GM18907 (cell line): ENCODE data around the gene TET3.
A peak's percentile ranks its signal among the peaks of the same experiment; 100 is the strongest.
"Not testable (repeated sequence)": the region's sequence is repeated elsewhere in the genome, so short reads cannot be mapped to it uniquely, and the experiment has no call there.

Source experiments
- ATAC-seq: cut with Tn5 transposase; IDR thresholded peaks from one replicate; pipeline ENCODE4 v1.9.1; 2021; ENCODE audit warnings: mild to moderate bottlenecking, moderate library complexity; ENCODE audit not compliant: unreplicated experiment

Gene TET3

DNA sequence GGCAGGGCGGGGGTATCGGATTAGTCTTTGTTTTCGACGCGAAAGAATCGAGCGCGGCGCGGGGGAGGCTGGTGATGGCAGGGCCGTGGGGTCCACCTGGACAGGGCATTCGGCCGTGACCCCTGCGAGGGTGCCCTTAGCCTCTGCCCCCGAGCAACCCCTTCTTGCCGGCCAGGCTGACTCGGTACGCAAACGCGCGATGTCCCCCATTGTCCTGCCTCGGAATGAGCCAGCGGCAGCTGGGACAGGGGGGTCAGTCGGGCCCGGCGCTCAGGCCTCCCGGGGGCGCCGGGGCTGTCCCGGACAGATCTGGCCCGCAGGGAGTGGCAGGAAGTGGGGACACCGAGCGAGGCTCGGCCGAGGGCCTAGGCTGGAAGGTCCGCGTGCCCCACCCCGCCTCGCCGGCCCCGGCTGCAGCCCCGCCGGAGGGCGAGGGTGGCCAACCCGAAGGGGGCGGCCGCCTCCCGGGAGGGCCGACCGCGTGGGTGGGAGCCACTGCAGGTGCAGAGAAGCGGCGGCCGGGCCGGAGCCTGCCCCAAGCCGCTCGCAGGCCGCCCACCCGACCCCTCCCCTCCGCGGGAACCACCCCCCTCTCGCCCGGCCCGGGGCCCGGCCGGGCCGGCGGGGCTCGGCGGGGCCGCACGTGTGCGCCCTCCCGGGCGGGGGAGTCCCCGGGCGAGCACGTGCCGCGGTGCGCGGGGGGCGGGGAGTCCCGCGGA, at the start of gene TET3:
TSS of gene TET3 (plus strand) at position 708 of the 719 bp plus-strand sequence. CDS start 1,494 bp downstream, outside the sequence.
- ATAC-seq: peak; percentile 43

- ATAC-seq: no peak
Measured at GRCh38 chr2:73935641-73936040, 49.1 kb upstream of the TET3 start.

DNA sequence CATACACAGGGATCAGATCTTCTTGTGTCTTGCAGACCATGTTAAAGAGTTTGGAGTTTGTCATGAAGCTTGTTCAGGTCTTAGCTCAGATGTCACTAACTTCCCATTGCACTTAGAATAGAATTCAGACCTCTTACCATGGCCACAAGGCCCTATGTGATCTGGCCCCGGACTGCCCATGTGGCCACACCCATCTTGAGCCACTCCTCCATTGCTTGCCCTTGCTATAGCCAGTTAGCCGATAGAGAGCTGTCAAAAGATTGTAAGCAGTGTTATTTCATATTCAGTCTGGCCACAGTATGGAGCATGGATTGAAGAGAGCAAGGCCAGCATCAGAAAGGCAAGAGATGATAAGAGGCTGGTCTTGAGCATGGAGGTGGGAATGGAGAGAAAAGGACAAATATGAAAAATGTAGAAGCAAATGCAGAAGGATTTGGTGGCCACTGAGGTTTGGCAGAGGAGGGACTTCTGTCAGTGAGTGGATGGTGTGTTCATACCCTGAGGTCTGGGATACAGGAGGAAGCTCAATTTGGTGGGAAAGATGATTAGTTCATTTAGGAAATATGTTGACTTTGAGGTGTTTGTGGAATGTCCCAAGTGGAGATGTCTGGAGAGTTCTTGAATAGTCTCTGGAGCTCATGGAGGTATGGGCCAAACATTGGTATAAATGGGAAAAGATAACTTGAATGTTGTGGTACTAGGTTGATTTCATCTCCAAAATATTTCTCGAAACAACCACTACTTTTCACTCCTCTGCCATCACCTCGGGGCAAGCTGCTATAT, 47.4 kb upstream of the TET3 start:
- no peak for ATAC-seq

DNA sequence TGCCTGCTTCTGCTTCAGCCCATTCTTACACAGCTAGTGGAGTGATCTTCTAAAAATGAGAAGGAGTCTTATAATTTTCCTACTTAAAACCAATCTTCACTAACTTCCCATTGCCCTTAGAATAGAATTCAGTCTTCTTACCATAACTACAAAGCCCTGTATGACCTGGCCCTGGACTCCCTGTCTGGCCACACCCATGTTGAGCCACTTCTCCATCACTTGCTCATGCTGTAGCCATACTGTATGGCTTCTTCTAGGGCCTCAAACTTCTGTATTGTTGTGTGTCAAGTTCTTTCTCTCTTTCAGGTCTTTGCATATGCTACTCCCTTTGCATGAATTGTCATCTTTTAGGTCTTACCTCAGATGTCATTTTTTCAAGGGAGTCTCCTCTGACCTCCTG, 46.8 kb upstream of the TET3 start:
- ATAC-seq: no peak

GRCh38 chr2:73938718-73939352, 45.9 kb upstream of the TET3 start:
- no peak for ATAC-seq

- ATAC-seq: no peak
Measured at GRCh38 chr2:73939419-73939818, 45.3 kb upstream of the TET3 start.

GRCh38 chr2:73940066-73940465, 44.6 kb upstream of the TET3 start:
- ATAC-seq: not testable (repeated sequence)

DNA sequence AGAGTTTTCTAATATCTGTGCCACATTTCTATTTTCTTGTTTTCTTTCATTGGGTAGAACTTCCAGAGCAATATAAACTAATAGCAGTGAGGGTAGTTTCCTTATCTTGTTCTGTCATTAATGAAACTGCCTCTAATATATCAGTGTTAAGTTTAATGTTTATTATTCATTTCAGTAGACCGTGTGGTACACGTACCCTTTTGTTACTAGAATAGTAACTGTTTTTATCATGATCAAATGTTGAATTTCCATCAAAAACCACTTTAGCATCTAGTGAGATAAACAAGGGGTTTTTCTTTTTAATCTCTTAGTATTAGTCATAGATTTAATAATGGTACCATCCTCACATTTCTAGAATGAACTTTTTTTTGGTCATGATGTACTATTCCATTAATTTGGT, 42.0 kb upstream of the TET3 start:
- ATAC-seq: no peak

DNA sequence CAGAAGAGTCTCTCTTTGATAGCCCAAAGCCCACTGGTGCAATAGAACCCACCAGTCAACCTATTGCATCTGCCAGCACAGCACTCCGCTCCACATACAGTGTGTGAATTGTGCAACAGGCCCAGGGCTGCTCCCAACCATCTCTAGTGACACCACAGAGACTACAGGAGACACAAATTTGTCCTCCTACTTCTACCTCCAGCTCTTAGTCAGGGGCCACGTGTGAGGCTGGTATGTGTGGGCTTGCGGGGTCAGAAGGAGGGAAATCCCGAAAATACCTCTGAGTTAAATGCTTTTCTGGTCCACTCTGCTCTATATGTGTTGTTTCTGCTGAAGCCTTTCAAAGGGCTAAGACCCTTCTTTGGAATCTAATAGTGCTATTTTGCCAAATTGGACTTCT, 40.0 kb upstream of the TET3 start:
- no peak for ATAC-seq

GRCh38 chr2:73946215-73946614, 38.5 kb upstream of the TET3 start:
- ATAC-seq: no peak

- ATAC-seq: no peak
Measured at GRCh38 chr2:73946666-73947065, 38.0 kb upstream of the TET3 start.

- ATAC-seq: no peak
Measured at GRCh38 chr2:73947412-73948018, 37.2 kb upstream of the TET3 start.

GRCh38 chr2:73949802-73950201, 34.9 kb upstream of the TET3 start:
- no peak for ATAC-seq

DNA sequence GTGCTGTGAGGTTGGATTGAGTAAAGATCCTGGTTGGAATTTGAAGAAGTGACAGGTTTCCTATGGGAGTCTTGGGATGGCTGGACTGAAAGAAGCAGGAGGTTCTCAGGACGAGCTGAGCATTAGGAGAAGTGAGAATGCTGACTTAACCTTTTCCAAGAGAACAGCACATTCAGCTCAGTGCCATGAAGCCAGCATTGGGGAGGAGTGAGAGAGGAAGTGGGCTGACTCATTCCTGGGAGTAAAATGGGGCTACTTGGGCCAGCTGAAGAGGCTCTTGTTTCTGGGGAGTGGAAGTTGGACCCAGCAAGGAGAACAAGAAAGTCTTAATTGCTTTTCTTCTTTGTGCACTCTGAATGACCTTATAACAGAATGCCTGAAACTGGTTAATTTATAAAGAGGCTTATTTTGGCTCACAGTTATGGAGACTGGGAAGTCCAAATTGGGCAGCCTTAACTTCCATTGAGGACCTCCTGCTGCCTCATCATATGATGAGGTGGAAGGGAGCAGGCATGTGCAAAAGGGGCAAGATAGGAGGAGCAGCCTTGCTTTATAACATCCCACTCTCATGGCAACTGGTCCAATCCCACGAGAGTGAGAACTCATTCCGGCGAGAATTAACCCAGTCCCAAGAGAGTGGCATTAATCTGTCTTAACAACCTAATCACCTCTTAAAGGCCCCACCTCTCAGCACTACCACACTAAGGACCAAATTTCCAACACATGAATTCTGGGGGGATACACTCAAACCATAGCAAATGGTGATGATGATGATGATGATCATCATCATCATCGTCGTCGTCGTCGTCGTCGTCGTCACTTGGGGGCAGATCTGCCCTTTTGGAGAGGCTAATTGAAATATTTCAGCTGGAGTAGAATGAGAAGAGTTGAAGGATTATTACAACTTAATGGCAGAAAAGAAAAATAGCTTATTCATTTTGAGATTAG, 31.9 kb upstream of the TET3 start:
- ATAC-seq: no peak

DNA sequence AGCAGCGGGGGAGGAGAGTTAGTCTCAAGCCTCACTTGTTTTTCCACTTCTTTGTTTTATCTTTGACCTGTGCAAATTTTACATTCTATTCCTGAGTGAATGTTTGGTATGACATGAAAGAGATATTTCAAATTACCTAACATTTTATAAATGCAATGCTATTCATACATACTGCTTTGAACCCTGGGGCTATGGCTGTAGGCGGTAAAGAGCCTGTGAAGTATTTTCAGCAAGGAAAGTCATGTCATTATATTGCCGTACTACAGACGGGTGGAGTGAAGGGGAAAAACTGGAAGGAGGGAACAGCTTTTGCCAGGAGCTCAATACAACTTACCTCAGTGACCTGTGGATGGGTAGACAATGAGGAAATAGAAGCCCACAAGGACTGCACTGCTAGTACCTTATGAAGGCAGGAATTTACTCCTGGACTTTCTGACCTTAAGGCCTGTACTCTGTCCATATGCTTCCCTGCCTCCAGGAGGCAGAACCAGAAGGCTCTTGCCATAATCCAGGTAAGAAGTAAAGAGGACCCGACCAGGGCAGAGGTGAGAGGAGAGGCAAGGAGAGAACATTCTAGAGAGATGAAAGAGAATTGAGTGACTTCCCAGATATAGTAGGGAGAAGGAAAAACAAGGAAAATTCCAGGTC, 28.4 kb upstream of the TET3 start:
- no peak for ATAC-seq

- ATAC-seq: no peak
Measured at GRCh38 chr2:73961274-73961673, 23.4 kb upstream of the TET3 start.

GRCh38 chr2:73961823-73962615, 22.7 kb upstream of the TET3 start:
- no peak for ATAC-seq

- ATAC-seq: no peak
Measured at GRCh38 chr2:73962798-73963197, 21.9 kb upstream of the TET3 start.
